Bronchial epithelial cell (primary cell): ENCODE results near the gene DCLRE1B. TPM values are rescaled to one million over a fixed set of nuclear protein-coding genes. Genes with fewer than 3 reads are reported as not detected.

Source experiments
- DNase-seq: peaks from one replicate; pipeline ENCODE4 v3.0.0-alpha.2; 2010; ENCODE audit warnings: low read depth
- FAIRE-seq: peaks from 2 replicates; lab custom pipeline; 2011; peaks lifted over from hg19 to GRCh38; lab: Jason Lieb, UNC
- H3K27me3 ChIP-seq: 2 replicates; pipeline ENCODE4 v1.5.1; 2011; ENCODE audit warnings: low read length; ENCODE audit not compliant: control insufficient read depth, insufficient read depth
- H3K36me3 ChIP-seq: 2 replicates; pipeline ENCODE4 v1.5.1; 2011; ENCODE audit warnings: low read length; ENCODE audit not compliant: control insufficient read depth, insufficient read depth
- H3K4me3 ChIP-seq: 2 replicates; pipeline ENCODE4 v1.5.1; 2011; ENCODE audit warnings: mild to moderate bottlenecking, low read depth, low read length, control low read depth
- total RNA-seq: library from RNA; depleted of rRNA; stranded (reverse); fragments of >200 nt; gene quantifications from 2 replicates; pipeline ENCODE4 v1.2.1, GENCODE V29; 2014
- TF ChIP-seq, protein P1 (sequence below): IDR thresholded peaks from 2 replicates; pipeline ENCODE4 v1.5.1; 2011; ENCODE audit warnings: mild to moderate bottlenecking, moderate library complexity, low read length, control low read depth, inconsistent platforms; ENCODE audit not compliant: insufficient read depth, severe bottlenecking

DCLRE1B gene
- total RNA-seq, 1 donor from 2014 or later: 0.79 TPM

GRCh38 chr1:113890816-113891215 lies 14.3 kb upstream of the DCLRE1B start:
- Histone ChIP-seq H3K4me3 (no peak overlapping the region), H3K27me3 (no peaks in the 10 kb centered on the region), H3K36me3 (peaks cover 2% of the 10 kb centered on the region)
- TF ChIP-seq, protein P1, sequence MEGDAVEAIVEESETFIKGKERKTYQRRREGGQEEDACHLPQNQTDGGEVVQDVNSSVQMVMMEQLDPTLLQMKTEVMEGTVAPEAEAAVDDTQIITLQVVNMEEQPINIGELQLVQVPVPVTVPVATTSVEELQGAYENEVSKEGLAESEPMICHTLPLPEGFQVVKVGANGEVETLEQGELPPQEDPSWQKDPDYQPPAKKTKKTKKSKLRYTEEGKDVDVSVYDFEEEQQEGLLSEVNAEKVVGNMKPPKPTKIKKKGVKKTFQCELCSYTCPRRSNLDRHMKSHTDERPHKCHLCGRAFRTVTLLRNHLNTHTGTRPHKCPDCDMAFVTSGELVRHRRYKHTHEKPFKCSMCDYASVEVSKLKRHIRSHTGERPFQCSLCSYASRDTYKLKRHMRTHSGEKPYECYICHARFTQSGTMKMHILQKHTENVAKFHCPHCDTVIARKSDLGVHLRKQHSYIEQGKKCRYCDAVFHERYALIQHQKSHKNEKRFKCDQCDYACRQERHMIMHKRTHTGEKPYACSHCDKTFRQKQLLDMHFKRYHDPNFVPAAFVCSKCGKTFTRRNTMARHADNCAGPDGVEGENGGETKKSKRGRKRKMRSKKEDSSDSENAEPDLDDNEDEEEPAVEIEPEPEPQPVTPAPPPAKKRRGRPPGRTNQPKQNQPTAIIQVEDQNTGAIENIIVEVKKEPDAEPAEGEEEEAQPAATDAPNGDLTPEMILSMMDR: no peak
- DNase-seq: no peak
- FAIRE-seq: no peak

GRCh38 chr1:113891631-113892220 lies 13.4 kb upstream of the DCLRE1B start:
- no peak overlapping the region for H3K4me3 ChIP-seq
- H3K36me3 ChIP-seq: peaks cover 2% of the 10 kb centered on the region
- TF ChIP-seq, protein P1: no peak
- H3K27me3 ChIP-seq: no peaks in the 10 kb centered on the region
- no peak for FAIRE-seq
- no peak for DNase-seq

DNA sequence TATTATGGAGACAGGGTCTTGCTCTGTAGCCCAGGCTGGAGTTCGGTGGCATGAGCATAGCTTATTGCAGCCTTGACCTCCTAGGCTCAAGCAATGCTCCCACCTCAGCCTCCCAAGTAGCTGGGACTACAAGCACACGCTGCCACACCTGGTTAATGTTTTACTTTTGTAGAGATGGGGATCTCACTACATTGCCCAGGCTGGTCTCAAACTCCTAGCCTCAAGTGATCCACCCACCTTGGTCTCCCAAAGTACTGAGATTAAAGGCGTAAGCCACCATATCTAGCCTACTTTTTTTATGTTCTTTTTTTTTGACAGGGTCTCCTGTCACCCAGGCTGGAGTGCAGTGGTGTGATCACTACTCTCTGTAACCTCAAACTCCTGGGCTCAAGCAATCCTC lies 11.9 kb upstream of the DCLRE1B start:
- Histone ChIP-seq H3K36me3 (peaks cover 2% of the 10 kb centered on the region), H3K4me3 (no peak overlapping the region), H3K27me3 (no peaks in the 10 kb centered on the region)
- TF ChIP-seq, protein P1: no peak
- FAIRE-seq (no peak), DNase-seq (no peak)

DNA sequence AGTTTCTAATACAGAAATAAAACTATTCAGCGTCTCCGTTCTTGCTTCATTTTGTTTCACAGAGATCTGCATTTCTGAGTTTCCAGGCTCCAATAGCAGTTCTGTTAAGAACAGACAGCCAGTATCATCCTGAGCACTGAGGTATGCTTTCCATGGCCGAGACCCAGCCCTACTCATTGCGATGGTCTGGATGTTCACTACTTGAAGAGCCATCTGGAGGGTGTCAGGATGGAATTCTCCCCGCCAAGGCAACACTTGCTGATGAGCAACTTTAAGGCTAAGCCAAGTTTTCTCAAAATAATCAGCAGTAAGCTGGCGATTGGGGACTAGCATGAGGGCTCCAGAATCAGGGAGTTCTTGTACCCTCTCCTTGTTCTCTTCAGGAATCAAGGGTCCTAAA lies 10.0 kb upstream of the DCLRE1B start:
- no peaks in the 10 kb centered on the region for H3K27me3 ChIP-seq
- no peak overlapping the region for H3K4me3 ChIP-seq
- DNase-seq (no peak), FAIRE-seq (no peak)
- H3K36me3 ChIP-seq: peaks cover 4% of the 10 kb centered on the region
- TF ChIP-seq, protein P1: no peak

DNA sequence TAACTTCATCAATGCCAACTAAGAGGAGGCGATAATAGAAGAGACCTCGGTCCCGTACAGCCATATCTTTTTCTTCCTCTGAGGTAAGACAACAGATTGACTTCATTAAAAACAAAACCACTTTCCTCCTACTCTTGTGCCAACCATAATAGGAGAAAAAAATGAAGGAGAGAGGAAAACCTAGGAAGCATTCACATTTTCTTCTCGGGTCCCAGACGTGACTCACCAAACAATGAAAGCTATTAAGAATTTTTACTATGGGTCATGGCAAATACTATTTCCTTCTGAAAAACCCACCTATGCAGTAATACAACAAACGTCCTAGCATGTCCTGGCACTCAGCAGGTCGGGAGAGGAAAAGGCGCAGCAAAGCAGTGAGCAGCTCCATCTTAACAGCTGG lies 9.2 kb upstream of the DCLRE1B start:
- Histone ChIP-seq H3K4me3 (no peak overlapping the region), H3K36me3 (peaks cover 4% of the 10 kb centered on the region), H3K27me3 (no peaks in the 10 kb centered on the region)
- FAIRE-seq: no peak
- TF ChIP-seq, protein P1: no peak
- DNase-seq: no peak
